ENCODE data around the gene PLSCR3.

Gene PLSCR3

DNA sequence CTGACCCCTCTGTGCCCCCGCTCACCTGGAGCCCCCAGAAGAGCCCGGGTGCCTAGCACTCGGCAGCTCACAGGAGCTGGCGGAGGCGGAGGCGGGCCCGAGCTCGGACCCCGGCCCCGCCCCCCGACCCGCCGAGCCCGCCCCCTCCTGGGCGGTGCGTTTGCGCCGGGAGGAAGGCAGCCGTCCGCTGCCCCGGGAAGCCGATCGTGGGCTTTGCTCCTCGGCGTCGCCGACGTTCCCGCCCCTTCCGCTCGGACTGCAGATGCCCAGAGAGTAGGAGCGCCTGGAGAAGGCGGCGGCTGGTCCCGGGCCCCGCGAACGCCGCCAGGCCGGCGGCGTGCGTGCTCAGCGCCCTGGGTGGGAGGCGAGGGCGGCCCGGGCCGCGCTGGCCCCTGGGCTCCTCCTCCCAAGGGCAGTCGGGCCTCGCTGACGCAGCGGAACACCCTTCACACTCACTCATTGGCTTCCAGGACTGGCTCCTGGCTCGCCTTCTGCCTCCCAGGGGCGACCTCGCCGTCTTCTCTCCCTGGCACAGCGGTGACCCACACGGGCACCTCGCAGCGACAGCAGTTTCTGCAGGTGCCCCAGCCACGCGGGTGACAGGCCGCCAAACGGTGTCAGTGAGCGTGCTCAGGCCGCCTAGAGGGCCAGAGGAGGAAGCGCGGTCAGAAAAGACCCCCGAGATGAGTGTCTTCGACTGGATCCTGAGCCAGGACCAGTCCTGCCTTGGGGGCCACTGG lies at the start of gene PLSCR3:
Gene PLSCR3, minus strand, starts transcription at position 74 of the 740 bp plus-strand sequence. CDS start 415 bp downstream, outside the sequence.
- DNase-seq, result peak; percentile 90

- DNase-seq, result no peak
Measured at GRCh38 chr17:7443499-7444485, 49.5 kb upstream of the PLSCR3 start.

DNA sequence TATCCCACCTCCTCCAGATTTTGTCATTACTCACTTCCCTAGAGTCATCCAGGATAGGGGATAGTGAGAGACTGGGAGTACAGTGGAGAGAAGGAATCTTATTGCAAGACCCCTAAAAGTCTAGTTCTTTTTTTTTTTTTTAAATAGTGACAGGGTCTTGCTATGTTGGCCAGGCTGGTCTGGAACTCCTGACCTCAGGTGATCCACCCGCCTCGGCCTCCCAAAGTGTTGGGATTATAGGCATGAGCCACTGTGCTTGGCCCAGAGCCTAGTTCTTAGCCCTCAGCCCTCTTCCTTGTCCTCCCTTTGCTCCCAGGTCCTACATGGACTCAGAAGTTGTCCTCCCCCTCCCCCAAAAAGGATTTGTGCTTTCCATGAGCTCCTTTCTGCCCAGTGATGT lies 47.8 kb upstream of the PLSCR3 start:
- no peak for DNase-seq

DNA sequence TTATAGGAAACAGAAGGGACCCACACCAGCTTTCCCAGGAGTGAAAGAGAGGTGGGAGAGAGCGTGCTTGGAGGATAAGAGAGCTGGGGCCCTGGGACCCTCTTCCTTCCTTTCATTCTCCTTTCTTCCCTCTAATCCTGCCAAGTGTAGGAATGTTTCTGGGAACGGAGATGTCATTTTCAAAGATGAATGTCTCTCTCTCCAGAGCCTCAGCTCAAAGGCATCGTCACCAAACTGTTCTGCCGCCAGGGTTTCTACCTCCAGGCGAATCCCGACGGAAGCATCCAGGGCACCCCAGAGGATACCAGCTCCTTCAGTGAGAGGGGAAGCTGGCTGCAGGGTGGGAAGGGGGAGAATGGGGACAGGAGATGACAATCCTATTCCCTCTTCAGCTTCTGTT lies 46.9 kb upstream of the PLSCR3 start:
- no peak for DNase-seq

- DNase-seq, result no peak
Measured at GRCh38 chr17:7440834-7441195, 46.5 kb upstream of the PLSCR3 start.

GRCh38 chr17:7440113-7440833 lies 45.9 kb upstream of the PLSCR3 start:
- DNase-seq, result peak; percentile 27

DNA sequence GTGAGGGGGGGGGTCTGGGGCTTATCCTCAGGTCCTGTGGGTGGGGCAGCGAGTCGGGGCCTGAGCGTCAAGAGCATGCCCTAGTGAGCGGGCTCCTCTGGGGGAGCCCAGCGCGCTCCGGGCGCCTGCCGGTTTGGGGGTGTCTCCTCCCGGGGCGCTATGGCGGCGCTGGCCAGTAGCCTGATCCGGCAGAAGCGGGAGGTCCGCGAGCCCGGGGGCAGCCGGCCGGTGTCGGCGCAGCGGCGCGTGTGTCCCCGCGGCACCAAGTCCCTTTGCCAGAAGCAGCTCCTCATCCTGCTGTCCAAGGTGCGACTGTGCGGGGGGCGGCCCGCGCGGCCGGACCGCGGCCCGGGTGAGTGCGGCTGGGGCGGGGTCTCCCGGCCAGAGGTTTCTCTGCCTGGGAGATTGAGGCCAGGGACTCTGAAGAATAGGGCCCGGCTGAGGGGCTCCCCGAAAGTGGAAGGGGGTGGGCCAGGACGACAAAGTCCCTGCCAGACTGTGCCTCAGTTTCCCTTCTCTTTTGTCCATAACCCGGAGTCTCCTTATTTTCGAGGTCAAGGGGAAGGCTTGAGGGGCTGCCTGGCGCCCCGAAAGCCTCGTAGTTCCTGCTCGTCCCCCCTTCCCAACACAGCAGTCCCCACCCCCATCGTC lies 45.3 kb upstream of the PLSCR3 start, which contains the start of gene FGF11:
Gene FGF11, plus strand, starts transcription at position 51 of the 651 bp plus-strand sequence. Its CDS starts 109 bp downstream, at position 160.
- no peak for DNase-seq

DNA sequence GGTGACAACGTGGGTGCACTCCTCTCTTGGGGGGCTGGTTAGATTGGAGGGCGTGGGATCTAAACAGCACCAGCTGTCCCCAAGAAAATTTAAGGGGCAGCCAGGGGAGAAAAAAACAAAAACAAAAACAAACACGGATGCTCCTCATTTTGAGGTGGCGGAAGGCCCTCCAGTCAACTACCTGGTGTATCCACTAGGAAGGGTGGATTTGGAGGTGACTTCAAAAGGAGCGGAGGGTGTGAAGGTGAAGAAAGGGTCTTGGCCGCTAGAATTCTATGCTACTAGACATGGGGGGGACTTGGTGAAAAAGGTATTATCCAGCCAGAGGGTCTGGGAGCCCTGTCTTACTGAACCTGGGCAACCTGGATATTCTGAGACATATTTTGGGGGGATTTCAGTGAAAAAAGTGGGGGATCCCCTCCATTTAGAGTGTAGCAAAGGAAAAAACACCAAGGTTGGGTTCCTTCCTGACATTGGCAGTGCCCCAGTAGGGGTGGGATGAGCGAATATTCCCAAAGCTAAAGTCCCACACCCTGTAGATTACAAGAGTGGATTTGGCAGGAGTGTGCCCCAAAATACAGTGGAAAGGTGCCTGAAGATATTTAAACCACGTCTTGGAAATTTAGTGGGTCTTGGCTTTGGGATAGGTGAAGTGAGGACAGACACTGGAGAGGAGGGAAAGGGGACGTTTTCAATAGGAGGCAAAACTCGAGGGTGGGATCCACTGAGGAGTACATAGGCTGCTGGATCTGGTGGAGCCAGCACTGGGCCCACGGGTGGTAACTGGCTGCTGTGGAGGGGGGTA lies 44.5 kb upstream of the PLSCR3 start:
- DNase-seq, result no peak

DNA sequence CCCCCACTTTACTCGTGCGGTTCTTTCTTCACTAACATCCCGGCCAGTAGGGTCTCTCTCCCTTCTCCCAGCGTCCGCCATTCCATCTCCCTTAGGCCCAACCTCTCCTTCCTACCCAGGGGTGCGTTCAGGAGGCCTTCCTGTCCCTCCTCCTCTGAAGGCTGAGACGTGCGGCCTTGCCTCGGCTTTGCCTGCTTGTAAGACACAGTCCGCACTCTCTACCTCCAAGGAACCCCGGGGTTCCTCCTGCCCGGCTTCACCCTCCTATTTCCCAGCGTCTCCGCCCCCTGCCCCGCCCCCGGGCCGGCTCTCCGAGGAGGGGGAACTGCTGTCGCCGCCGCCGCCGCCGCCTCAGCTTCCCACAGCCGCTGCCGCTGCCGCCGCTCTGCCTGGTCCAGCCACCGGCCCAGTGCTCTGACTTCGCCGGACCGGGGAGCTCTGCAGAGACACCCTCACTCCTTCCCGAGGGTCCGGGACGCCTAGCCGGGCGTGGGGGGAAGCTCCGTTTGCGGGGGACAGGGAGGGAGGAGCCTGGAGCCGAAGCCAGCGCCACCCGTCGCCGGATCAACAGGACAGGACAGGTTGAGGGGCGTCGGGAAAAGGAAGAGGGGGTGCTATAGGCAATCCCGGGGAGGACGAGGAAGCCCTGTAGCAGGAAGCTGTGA lies 43.8 kb upstream of the PLSCR3 start:
- DNase-seq, result peak; percentile 59

- DNase-seq, result no peak
Measured at GRCh38 chr17:7437369-7437863, 43.1 kb upstream of the PLSCR3 start.

GRCh38 chr17:7436556-7437368 lies 42.4 kb upstream of the PLSCR3 start:
- peak; percentile 91 for DNase-seq

DNA sequence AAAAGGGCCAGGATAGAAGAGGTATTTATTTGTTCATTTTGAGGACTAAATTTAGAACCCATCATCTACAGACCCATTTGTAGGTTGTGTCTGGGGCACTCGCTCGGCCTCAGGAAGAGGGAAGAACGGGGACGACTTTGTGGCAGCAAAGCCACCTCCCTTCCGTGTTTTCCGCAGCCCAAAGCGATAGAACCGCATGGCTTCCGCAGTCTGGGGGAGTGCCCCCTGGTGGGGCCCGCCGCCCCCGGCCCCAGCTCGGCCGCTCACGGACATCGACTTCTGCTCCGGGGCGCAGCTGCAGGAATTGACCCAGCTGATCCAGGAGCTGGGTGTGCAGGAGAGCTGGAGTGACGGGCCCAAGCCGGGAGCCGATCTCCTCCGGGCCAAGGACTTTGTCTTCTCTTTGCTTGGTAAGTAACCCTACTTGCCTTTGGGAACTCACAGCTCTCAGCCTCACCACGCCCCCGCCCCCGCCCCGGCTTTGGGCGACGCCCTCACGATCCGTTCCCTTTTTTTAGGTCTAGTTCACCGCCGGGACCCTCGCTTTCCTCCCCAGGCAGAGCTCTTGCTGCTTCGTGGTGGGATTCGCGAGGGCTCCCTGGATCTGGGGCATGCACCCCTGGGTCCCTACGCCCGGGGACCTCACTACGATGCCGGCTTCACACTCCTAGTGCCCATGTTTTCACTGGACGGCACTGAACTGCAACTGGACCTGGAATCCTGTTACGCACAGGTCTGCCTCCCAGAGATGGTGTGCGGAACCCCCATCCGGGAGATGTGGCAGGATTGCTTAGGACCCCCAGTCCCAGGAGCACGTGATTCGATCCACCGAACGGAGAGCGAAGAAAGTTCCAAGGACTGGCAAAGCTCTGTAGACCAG lies 41.6 kb upstream of the PLSCR3 start:
- DNase-seq, result peak; percentile 65

- no peak for DNase-seq
Measured at GRCh38 chr17:7432296-7432695, 38.0 kb upstream of the PLSCR3 start.

- DNase-seq, result no peak
Measured at GRCh38 chr17:7431231-7431630, 36.9 kb upstream of the PLSCR3 start.

DNA sequence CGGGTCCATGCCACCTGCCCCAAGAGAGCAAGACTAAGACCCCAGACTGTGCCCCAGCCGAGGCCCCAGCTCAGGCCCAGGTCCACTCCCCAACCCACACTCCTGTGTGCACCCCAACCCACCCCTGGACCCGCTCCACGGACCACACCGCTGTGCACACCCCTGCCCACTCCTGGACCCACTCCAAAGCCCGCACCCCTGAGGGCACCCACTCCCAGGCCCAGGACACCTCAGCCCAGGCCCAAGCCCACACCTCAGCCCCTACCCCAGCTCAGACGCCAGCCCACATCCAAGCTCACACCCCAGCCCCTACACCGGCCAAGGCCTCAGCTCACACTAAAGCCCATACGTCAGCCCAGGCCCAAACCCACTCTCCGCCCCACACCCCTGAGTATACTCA lies 35.4 kb upstream of the PLSCR3 start:
- DNase-seq, result no peak

- no peak for DNase-seq
Measured at GRCh38 chr17:7428557-7428956, 34.2 kb upstream of the PLSCR3 start, which contains the start of gene SPEM3. Gene SPEM3, plus strand, starts transcription at chr17:7428857. Its CDS starts 46 bp downstream, at chr17:7428903.

- DNase-seq, result no peak
Measured at GRCh38 chr17:7427549-7427948, 33.2 kb upstream of the PLSCR3 start.

- no peak for DNase-seq
Measured at GRCh38 chr17:7426896-7427489, 32.7 kb upstream of the PLSCR3 start.
